HG03025 (cell line): ENCODE results near the gene ALOX15B.

Experiments
- ATAC-seq: cut with Tn5 transposase; IDR thresholded peaks from one replicate; pipeline ENCODE4 v1.9.1; 2021; ENCODE audit warnings: mild to moderate bottlenecking, moderate library complexity; ENCODE audit not compliant: unreplicated experiment, low FRiP score

ALOX15B gene

GRCh38 chr17:8031950-8032349 lies 6.9 kb upstream of the ALOX15B start:
- ATAC-seq = no peak

DNA sequence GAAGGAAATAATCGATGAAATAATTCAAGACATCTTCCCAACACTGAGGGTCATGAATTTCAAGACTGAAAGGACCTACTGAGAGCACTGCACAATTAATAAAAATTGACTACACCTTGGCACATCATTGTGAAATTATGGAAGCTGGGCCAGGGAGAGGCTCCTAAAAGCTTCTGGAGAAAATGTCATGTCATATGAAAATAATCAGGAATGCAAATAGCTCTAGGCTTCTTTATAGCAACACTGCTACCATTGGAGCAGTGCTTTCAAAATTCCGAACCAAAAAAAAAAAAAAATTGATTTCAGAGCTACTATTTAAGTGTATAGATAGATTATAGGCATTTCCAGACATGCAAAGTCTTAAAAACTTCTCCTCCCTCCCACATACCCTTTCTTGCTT lies 6.4 kb upstream of the ALOX15B start:
- no peak for ATAC-seq

- ATAC-seq = no peak
Measured at GRCh38 chr17:8039611-8040168, 831 bp downstream of the ALOX15B start.

GRCh38 chr17:8041249-8041928 lies 2.5 kb downstream of the ALOX15B start:
- no peak for ATAC-seq

DNA sequence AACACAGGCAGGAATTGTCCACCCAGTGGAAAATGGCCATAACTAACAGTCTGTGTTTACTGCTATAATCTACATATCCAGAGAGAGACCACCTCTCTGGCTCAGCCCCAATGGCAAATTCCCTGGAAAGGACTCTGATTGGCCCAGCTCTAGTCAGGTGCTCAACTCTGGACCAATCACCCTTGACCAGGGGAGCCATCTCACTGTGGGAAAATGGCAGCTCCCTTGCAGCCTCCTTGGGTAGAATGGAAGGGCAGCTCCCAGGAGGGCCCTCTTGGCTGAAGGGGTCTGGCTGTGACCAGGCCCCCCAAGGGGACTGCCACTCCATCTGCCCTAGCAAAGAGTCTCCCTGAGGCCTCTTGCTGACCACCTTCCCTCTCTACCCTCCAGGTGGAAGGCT lies 3.1 kb downstream of the ALOX15B start:
- ATAC-seq = no peak

DNA sequence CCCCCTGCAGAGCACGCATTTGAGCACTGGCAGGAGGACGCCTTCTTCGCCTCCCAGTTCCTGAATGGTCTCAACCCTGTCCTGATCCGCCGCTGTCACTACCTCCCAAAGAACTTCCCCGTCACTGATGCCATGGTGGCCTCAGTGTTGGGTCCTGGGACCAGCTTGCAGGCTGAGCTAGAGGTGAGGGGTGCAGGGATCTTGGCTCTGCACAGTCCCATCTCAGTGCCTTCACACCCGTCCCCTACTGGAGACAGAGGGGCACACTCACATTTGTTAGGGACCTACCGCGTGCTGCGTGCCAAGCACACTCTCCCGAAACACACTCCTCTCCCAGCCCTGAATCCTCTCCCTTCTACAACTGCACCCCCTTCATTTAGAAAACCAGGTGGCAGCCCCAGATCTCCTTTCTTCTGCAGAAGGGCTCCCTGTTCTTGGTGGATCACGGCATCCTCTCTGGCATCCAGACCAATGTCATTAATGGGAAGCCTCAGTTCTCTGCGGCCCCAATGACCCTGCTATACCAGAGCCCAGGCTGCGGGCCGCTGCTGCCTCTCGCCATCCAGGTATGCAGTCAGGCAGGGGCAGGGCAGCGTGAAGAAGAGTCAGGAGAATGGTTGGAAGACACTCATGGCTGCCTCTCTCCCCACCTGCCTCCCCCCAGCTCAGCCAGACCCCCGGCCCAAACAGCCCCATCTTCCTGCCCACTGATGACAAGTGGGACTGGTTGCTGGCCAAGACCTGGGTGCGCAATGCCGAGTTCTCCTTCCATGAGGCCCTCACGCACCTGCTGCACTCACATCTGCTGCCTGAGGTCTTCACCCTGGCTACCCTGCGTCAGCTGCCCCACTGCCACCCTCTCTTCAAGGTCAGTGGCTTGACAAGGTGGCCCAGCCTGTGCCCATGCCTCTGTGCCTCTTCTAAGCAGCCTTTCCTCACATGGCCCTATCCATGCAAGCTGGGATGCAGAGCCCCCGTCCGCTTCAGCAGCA lies 6.3 kb downstream of the ALOX15B start:
- ATAC-seq = no peak

DNA sequence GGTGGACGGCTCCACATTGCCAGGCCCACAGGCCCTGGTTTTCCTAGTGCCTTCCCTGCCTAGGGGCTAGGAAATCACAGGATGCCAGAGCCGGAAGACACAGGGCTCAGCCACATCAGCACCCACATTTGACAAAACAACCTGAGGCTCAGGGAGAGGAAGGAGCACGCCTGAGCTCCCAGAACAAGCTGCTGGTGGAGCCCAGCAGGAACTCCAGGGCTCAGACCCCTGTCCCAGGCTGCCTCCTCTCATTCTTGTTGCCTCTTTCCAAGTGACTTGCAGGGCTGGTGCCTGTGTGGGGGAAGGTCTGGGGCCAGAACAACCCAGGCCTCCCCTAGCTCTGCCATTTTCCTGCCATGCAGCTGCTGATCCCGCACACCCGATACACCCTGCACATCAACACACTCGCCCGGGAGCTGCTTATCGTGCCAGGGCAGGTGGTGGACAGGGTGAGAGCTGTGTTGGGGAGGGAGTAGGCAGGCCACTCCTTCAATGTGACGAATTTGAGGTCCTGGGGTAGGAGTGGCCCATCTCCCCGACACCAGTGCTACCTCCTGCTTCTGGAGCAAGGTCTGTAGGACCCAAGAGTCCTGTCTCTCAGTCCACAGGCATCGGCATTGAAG lies 7.6 kb downstream of the ALOX15B start:
- ATAC-seq = no peak

DNA sequence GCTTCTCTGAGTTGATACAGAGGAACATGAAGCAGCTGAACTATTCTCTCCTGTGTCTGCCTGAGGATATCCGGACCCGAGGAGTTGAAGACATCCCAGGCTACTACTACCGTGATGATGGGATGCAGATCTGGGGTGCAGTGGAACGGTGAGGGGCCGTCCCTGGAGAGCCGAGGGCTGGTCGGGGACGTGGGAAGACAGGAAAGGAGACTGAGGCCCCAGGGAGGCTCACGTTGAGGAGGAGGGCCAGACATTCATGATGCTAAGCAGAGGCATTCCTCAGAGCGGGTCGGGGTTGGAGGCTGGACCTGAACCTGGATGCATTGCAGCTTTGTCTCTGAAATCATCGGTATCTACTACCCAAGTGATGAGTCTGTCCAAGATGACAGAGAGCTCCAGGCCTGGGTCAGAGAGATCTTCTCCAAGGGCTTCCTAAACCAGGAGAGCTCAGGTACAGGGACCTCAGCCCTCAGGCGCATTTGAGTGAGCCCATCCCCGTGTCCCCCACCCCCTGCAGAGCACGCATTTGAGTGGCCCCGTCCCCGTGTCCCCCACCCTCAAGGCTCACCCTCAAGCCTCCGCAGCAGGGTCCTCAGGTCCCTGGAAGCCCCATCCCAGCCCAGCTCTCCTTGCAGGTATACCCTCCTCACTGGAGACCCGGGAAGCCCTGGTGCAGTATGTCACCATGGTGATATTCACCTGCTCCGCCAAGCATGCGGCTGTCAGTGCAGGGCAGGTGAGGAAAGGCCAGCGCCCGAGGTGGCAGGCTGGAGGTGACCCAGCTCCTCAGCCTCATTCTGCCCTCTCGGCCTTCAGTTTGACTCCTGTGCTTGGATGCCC lies 8.3 kb downstream of the ALOX15B start:
- no peak for ATAC-seq

GRCh38 chr17:8047769-8048110 lies 8.9 kb downstream of the ALOX15B start:
- ATAC-seq = no peak

- ATAC-seq = no peak
Measured at GRCh38 chr17:8048236-8048635, 9.4 kb downstream of the ALOX15B start.

DNA sequence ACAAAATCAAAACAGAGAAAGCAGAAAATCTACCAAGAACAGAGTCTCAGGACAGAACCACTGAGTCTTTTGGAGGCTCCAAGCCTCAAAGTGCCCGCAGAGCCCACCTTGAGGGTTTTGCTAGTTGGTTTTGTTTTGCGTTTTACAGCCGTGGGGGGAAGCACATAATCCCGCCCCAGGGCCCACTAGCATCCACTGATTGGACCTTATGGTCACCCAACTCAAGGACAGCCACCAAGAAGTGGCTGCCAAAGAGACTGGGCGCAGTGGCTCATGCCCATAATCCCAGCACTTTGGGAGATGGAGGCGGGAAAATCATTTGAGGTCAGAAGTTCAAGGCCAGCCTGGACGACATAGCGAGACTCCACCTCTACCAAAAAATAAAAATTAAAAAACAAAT lies 9.9 kb downstream of the ALOX15B start:
- no peak for ATAC-seq

DNA sequence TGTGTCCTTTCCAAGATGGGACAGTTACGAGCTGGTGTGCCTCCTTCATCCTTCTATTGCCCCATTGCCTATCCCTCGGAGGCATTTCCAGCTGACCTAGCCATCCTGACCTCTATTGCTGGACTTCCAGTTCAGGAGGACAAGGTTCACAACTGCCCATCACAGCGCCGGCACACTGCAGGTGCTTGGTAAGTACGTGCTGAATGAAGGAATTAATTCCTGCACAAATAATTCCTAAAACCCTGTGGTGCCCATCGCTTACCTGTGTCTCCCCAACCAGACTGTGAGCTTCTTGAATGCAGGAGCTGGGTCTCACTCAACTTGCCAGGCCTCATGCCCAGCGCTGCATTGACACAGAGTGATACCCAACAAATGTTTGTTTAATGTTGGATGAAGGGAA lies 13.0 kb downstream of the ALOX15B start:
- ATAC-seq = no peak

- no peak for ATAC-seq
Measured at GRCh38 chr17:8052256-8053252, 13.7 kb downstream of the ALOX15B start.

- ATAC-seq = no peak
Measured at GRCh38 chr17:8053600-8053999, 14.7 kb downstream of the ALOX15B start.

DNA sequence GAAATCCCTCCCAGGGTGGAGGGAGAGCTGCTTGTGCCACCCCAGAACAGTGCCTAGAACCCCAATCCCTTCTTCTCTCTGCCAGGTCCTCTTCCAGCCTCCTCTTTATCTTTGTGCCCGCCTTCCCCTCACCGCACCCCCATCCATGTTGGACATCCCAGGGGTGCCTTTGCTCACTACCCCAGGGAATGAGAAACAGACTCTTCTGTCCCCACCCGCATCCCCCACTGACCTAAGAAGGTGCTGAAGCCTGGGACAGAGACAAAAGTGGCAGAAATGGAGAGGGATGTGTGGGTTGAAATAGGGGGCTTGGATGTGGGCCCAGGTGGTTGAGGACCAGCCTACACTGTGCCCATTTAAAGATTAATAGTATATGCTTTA lies 17.0 kb downstream of the ALOX15B start:
- ATAC-seq = no peak

- ATAC-seq = no peak
Measured at GRCh38 chr17:8056232-8056975, 17.5 kb downstream of the ALOX15B start.

GRCh38 chr17:8056976-8057625 lies 18.2 kb downstream of the ALOX15B start:
- no peak for ATAC-seq

DNA sequence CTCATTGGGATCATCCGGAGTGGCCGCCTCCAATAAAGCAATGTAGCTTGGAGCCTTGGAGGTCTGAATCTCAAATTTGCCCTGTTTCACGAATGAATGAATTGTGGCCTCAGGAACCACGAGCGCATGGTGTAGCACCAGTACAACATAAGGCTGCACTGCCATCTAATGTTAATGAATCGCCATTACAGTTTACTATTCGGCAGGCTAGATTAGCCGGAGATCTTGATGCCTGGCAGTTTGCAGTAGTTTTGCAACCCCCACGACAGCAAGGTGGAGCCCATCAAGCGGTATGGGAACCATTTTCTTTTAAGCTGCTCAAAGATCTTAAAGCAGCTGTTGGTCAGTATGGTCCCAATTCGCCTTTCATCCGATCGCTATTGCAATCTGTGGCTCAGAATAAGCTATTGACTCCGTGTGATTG lies 18.8 kb downstream of the ALOX15B start:
- no peak for ATAC-seq
